H1 (cell line): ENCODE data around the gene MRPL27. TPM values are rescaled to one million over a fixed set of nuclear protein-coding genes. Genes with fewer than 3 reads are reported as not detected.

Experiments used
- CTCF ChIA-PET: fragments of 300-600 bp; sonication (Branson Sonifier 250); formaldehyde crosslinking; loops from one replicate; lab custom pipeline; 2021; ENCODE audit not compliant: partially characterized antibody; lab: Charles Lee
- POLR2A ChIA-PET: fragments of 300-600 bp; sonication (Branson Sonifier 250); formaldehyde crosslinking; loops from one replicate; lab custom pipeline; 2021; ENCODE audit warnings: inconsistent platforms; ENCODE audit not compliant: partially characterized antibody; lab: Charles Lee
- DNase-seq, 2 experiments: peaks; one replicate each; pipeline versions ENCODE4 v3.0.0 to v3.0.0-alpha.2; 2010 to 2022; ENCODE audit warnings: low spot score in 2 of 2, low read depth in 1 of 2, mixed read lengths in 1 of 2
- FAIRE-seq: peaks from 2 replicates; lab custom pipeline; 2011; peaks lifted over from hg19 to GRCh38; lab: Jason Lieb, UNC
- H2AFZ ChIP-seq: 2 replicates; pipeline ENCODE4 v1.8.1; 2012; ENCODE audit warnings: low read length, inconsistent platforms
- H2AK5ac ChIP-seq: 2 replicates; pipeline ENCODE4 v1.6.1; 2013; ENCODE audit warnings: low read depth, low read length
- H2BK120ac ChIP-seq: replicated peaks from 2 replicates; pipeline ENCODE3; 2013; ENCODE audit warnings: low read depth, low read length, inconsistent platforms
- H2BK12ac ChIP-seq: 2 replicates; pipeline ENCODE4 v1.6.1; 2013; ENCODE audit warnings: low read depth, low read length
- H2BK15ac ChIP-seq: 2 replicates; pipeline ENCODE4 v1.6.1; 2013; ENCODE audit warnings: low read length
- H2BK20ac ChIP-seq: 2 replicates; pipeline ENCODE4 v1.6.1; 2013; ENCODE audit warnings: low read length
- H2BK5ac ChIP-seq: 2 replicates; pipeline ENCODE4 v1.6.1; 2013; ENCODE audit warnings: low read depth, low read length
- H3K14ac ChIP-seq: 2 replicates; pipeline ENCODE4 v1.6.1; 2013; ENCODE audit warnings: inconsistent platforms; ENCODE audit not compliant: insufficient read length
- H3K18ac ChIP-seq: 2 replicates; pipeline ENCODE4 v1.6.1; 2013; ENCODE audit warnings: low read length; ENCODE audit errors: extremely low read depth
- H3K23ac ChIP-seq: 2 replicates; pipeline ENCODE4 v1.6.1; 2013; ENCODE audit warnings: inconsistent platforms; ENCODE audit not compliant: insufficient read length
- H3K23me2 ChIP-seq: 2 replicates; pipeline ENCODE4 v1.6.1; 2013; ENCODE audit warnings: low read depth, low read length
- H3K27ac ChIP-seq: 2 replicates; pipeline ENCODE4 v1.6.1; 2011; ENCODE audit warnings: low read depth, low read length, inconsistent platforms
- H3K27me3 ChIP-seq, 4 experiments: replicated peaks in 1 of 4; 1 replicate in 1 of 4; 2 replicates in 3 of 4; pipeline versions ENCODE4 v1.6.1 to v1.8.1; 2011 to 2013; ENCODE audit warnings: low read length in 3 of 4, mild to moderate bottlenecking in 3 of 4, inconsistent platforms in 2 of 4, mixed read lengths in 2 of 4, moderate library complexity in 1 of 4; ENCODE audit not compliant: control insufficient read depth in 3 of 4, insufficient read depth in 3 of 4; ENCODE audit errors: extremely low read depth in 1 of 4
- H3K36me3 ChIP-seq, 4 experiments: 2 replicates each; pipeline versions ENCODE4 v1.6.1 to v1.8.1; 2011 to 2013; ENCODE audit warnings: mild to moderate bottlenecking in 4 of 4, low read length in 3 of 4, moderate library complexity in 2 of 4, control low read depth in 1 of 4, inconsistent platforms in 1 of 4; ENCODE audit not compliant: insufficient read depth in 4 of 4, control insufficient read depth in 2 of 4
- H3K4ac ChIP-seq: replicated peaks from 2 replicates; pipeline ENCODE3; 2013; ENCODE audit warnings: low read length, low read depth, mixed read lengths, inconsistent platforms; ENCODE audit not compliant: insufficient read length
- H3K4me1 ChIP-seq, 4 experiments: replicated peaks in 1 of 4; 1 replicate in 1 of 4; 2 replicates in 3 of 4; pipeline versions ENCODE4 v1.6.1 to v1.8.1; 2011 to 2013; ENCODE audit warnings: low read length in 3 of 4, inconsistent platforms in 2 of 4, mixed read lengths in 1 of 4; ENCODE audit not compliant: insufficient read depth in 4 of 4, control insufficient read depth in 3 of 4
- H3K4me2 ChIP-seq, 2 experiments: 2 replicates each; pipeline versions ENCODE4 v1.6.1 to v1.8.1; 2011 to 2013; ENCODE audit warnings: low read depth in 2 of 2, low read length in 2 of 2, control low read depth in 1 of 2, inconsistent platforms in 1 of 2, mild to moderate bottlenecking in 1 of 2; ENCODE audit not compliant: insufficient read depth in 1 of 2
- H3K4me3 ChIP-seq, 4 experiments: fragments of 200-600, 300-600 bp in 1 of 4; sonication (generic), shearing (Covaris generic), sonication (Bioruptor Twin) in 1 of 4; 2 replicates each; pipeline versions ENCODE4 v1.5.1 to v1.8.1; 2011 to 2016; ENCODE audit warnings: low read length in 4 of 4, low read depth in 3 of 4, control low read depth in 2 of 4, inconsistent platforms in 2 of 4, mild to moderate bottlenecking in 2 of 4, mixed read lengths in 1 of 4, moderate library complexity in 1 of 4; ENCODE audit not compliant: insufficient read depth in 2 of 4; ENCODE audit errors: extremely low read depth in 1 of 4
- H3K56ac ChIP-seq: replicated peaks from 2 replicates; pipeline ENCODE3; 2013; ENCODE audit warnings: low read depth, mild to moderate bottlenecking, mixed read lengths, low read length, inconsistent platforms; ENCODE audit not compliant: insufficient read length
- H3K79me1 ChIP-seq: 2 replicates; pipeline ENCODE4 v1.6.1; 2013; ENCODE audit warnings: low read depth, low read length, control low read depth
- H3K79me2 ChIP-seq, 2 experiments: 2 replicates each; pipeline versions ENCODE4 v1.6.1 to v1.8.1; 2012 to 2013; ENCODE audit warnings: low read length in 2 of 2, mild to moderate bottlenecking in 2 of 2, inconsistent platforms in 1 of 2; ENCODE audit not compliant: insufficient read depth in 2 of 2, control insufficient read depth in 1 of 2
- H3K9ac ChIP-seq, 4 experiments: replicated peaks in 1 of 4; 1 replicate in 1 of 4; 2 replicates in 3 of 4; pipeline versions ENCODE4 v1.6.1 to v1.8.1; 2011 to 2013; ENCODE audit warnings: low read depth in 3 of 4, low read length in 3 of 4, control low read depth in 2 of 4, mild to moderate bottlenecking in 2 of 4, moderate library complexity in 2 of 4, inconsistent platforms in 1 of 4; ENCODE audit errors: extremely low read depth in 1 of 4
- H3K9me3 ChIP-seq, 2 experiments: 2 replicates each; pipeline versions ENCODE4 v1.6.1 to v1.8.1; 2012 to 2013; ENCODE audit warnings: mild to moderate bottlenecking in 2 of 2, moderate library complexity in 2 of 2, control low read depth in 1 of 2, inconsistent platforms in 1 of 2, low read depth in 1 of 2, low read length in 1 of 2, mixed read lengths in 1 of 2; ENCODE audit not compliant: insufficient read depth in 2 of 2
- H4K20me1 ChIP-seq, 2 experiments: replicated peaks in 1 of 2; 2 replicates each; pipeline versions ENCODE3 to v1.8.1; 2011 to 2013; ENCODE audit warnings: inconsistent platforms in 2 of 2, low read length in 2 of 2, mild to moderate bottlenecking in 1 of 2; ENCODE audit not compliant: insufficient read depth in 2 of 2, control insufficient read depth in 1 of 2
- H4K5ac ChIP-seq: 2 replicates; pipeline ENCODE4 v1.6.1; 2013; ENCODE audit warnings: low read length, low read depth, mixed read lengths, inconsistent platforms; ENCODE audit not compliant: insufficient read length
- H4K8ac ChIP-seq: 2 replicates; pipeline ENCODE4 v1.8.0; 2013; ENCODE audit warnings: mild to moderate bottlenecking, moderate library complexity, low read length, inconsistent platforms; ENCODE audit not compliant: insufficient read depth; ENCODE audit errors: extremely low read depth
- H4K91ac ChIP-seq: replicated peaks from 2 replicates; pipeline ENCODE3; 2013; ENCODE audit warnings: low read length, mixed read lengths, inconsistent platforms; ENCODE audit not compliant: insufficient read length
- CHD1 ChIP-seq: IDR thresholded peaks from 2 replicates; pipeline ENCODE4 v1.6.1; 2012; ENCODE audit warnings: low read depth, low read length, improper control_type of control experiment
- CREB1 ChIP-seq: IDR thresholded peaks from 2 replicates; pipeline ENCODE4 v1.6.1; 2012; ENCODE audit warnings: inconsistent platforms
- CTCF ChIP-seq, 3 experiments: IDR thresholded peaks; 1 replicate in 2 of 3; 2 replicates in 1 of 3; pipeline versions ENCODE4 v1.5.1 to v1.6.1; 2011; ENCODE audit warnings: low read length in 3 of 3, mild to moderate bottlenecking in 3 of 3, inconsistent platforms in 2 of 3, low read depth in 1 of 3, moderate library complexity in 1 of 3; ENCODE audit not compliant: insufficient read depth in 1 of 3; ENCODE audit errors: control extremely low read depth in 1 of 3
- EGR1 ChIP-seq: IDR thresholded peaks from 2 replicates; pipeline ENCODE4 v1.6.1; 2011; ENCODE audit warnings: low read depth, low read length, borderline replicate concordance
- EZH2 ChIP-seq: fragments of 200-600 bp; sonication (generic); IDR thresholded peaks from 2 replicates; pipeline ENCODE4 v1.7.1; 2012; ENCODE audit warnings: low read depth, mild to moderate bottlenecking, moderate library complexity, low read length, inconsistent platforms; ENCODE audit not compliant: severe bottlenecking
- FOSL1 ChIP-seq: IDR thresholded peaks from 2 replicates; pipeline ENCODE4 v1.6.1; 2011; ENCODE audit warnings: mild to moderate bottlenecking, low read depth, low read length, moderate library complexity; ENCODE audit not compliant: insufficient read depth
- NANOG ChIP-seq: IDR thresholded peaks from 2 replicates; pipeline ENCODE4 v1.6.1; 2011; ENCODE audit warnings: low read length, low read depth, mild to moderate bottlenecking, inconsistent platforms; ENCODE audit not compliant: insufficient read depth, poor library complexity, severe bottlenecking
- RAD21 ChIP-seq, 2 experiments: IDR thresholded peaks in 1 of 2; conservative IDR thresholded peaks in 1 of 2; 2 replicates each; pipeline ENCODE4 v1.6.1; 2011; ENCODE audit warnings: low read depth in 2 of 2, low read length in 2 of 2, improper control_type of control experiment in 1 of 2, inconsistent platforms in 1 of 2, mild to moderate bottlenecking in 1 of 2, moderate library complexity in 1 of 2
- RFX5 ChIP-seq: IDR thresholded peaks from 2 replicates; pipeline ENCODE4 v1.6.1; 2011; ENCODE audit warnings: low read depth, low read length, improper control_type of control experiment, borderline replicate concordance
- TAF1 ChIP-seq: IDR thresholded peaks from 2 replicates; pipeline ENCODE4 v1.6.1; 2011; ENCODE audit warnings: mild to moderate bottlenecking, low read depth, low read length
- TCF12 ChIP-seq: IDR thresholded peaks from 2 replicates; pipeline ENCODE4 v1.6.1; 2011; ENCODE audit warnings: low read depth, mild to moderate bottlenecking, low read length
- WGBS, 2 experiments: shearing (Covaris generic) in 1 of 2; methylation state at CpG; one replicate each; pipeline versions ENCODE4 v1.1.6 to v1.1.7; 2013 to 2015; ENCODE audit warnings: low lambda C conversion rate in 2 of 2, mixed read lengths in 2 of 2, inconsistent platforms in 1 of 2, low coverage in 1 of 2, missing lambda C conversion rate in 1 of 2; ENCODE audit not compliant: insufficient replicate concordance in 2 of 2, insufficient coverage in 1 of 2, insufficient read length in 1 of 2; ENCODE audit errors: extremely low coverage in 1 of 2, missing lambda C conversion rate in 1 of 2; 5-methylcytosine and 5-hydroxymethylcytosine counted together
- polyA plus RNA-seq, 7 experiments: library from polyadenylated mRNA; depleted of rRNA in 3 of 7; stranded (reverse) in 5 of 7; unstranded in 2 of 7; fragments of >200 nt in 5 of 7; fragments of 200-250 nt in 2 of 7; gene quantifications; 1 replicate in 5 of 7; 2 replicates in 1 of 7; 4 replicates in 1 of 7; pipeline versions ENCODE4 v1.2.1 to v1.2.3, GENCODE V29; 2011 to 2013; ENCODE audit warnings: missing spikeins in 2 of 7, mixed read lengths in 2 of 7
- total RNA-seq: library from RNA; stranded (reverse); fragmentation: NEBNext Ultra II Directional; extraction: Animal tissue kit (Norgen Biotek cat#: 25700); gene quantifications from 2 replicates; pipeline ENCODE4 v1.2.1, GENCODE V29; 2021

The MRPL27 gene
- total and polyA plus RNA-seq, 2 of the 8 experiments (the other 6 are each of a cell fraction or from before 2014, with no cell fraction given), result 75.6 to 135 TPM

GRCh38 chr17:50326831-50327364, 46.1 kb downstream of the MRPL27 start:
- Histone ChIP-seq H4K5ac (no peak overlapping the region), H2AK5ac (no peak overlapping the region), H3K56ac (no peak overlapping the region), H3K9me3 (no peaks in the 10 kb centered on the region), H2BK12ac (no peak overlapping the region), H3K4me2 (no peak overlapping the region), H3K23ac (no peak overlapping the region), H2BK120ac (no peak overlapping the region), H3K27ac (no peak overlapping the region), H3K18ac (no peak overlapping the region), H3K14ac (no peak overlapping the region), H3K4me3 (no peak overlapping the region), H3K4ac (no peak overlapping the region), H4K91ac (no peak overlapping the region), H4K8ac (no peak overlapping the region), H3K23me2 (no peaks in the 10 kb centered on the region), H3K27me3 (no peaks in the 10 kb centered on the region), H2BK15ac (no peak overlapping the region), H2BK5ac (no peak overlapping the region), H2BK20ac (no peak overlapping the region), H3K4me1 (no peaks in the 10 kb centered on the region), H4K20me1 (no peaks in the 10 kb centered on the region), H2AFZ (no peak overlapping the region), H3K79me1 (no peaks in the 10 kb centered on the region), H3K36me3 (no peaks in the 10 kb centered on the region), H3K9ac (no peak overlapping the region), H3K79me2 (no peaks in the 10 kb centered on the region)
- POLR2A ChIA-PET, result interaction anchor here (0.5 kb wide), 1 partner anchor 23 kb away, joined by 3 read pairs; no protein-coding TSS in a partner anchor
- FAIRE-seq (no peak), DNase-seq (no peak)
- CTCF ChIA-PET, result interaction anchor here (0.9 kb wide), 1 partner anchor 30 kb away, joined by 3 read pairs; no protein-coding TSS in a partner anchor
- 78% methylated on average over 9 of the region's 9 CpGs; no CpG with 5 or more reads in 1 of the 2 experiments for WGBS, 2 experiments
- TF ChIP-seq FOSL1 (no peak), RAD21 (IDR thresholded peaks at IDR 0.05 in 1 of 2, conservative IDR thresholded peaks at IDR 0.05 in 1 of 2; ENCODE audit: low read depth in 2 of 2, low read length in 2 of 2) (no peak), CHD1 (no peak), CREB1 (no peak), CTCF (IDR thresholded peaks at IDR 0.05; ENCODE audit: control extremely low read depth in 1 of 3, insufficient read depth in 1 of 3, low read depth in 1 of 3, low read length in 3 of 3) (no peak), NANOG (no peak), EZH2 (no peak), EGR1 (no peak), RFX5 (no peak), TCF12 (no peak), TAF1 (no peak)
